ENCODE data around the gene ALG5.

ALG5 gene

GRCh38 chr13:36997716-36998427 is 1.3 kb downstream of the ALG5 start:
- no peak for DNase-seq (ENCODE audit: low read depth, low spot score)
- CTCF ChIA-PET: interaction anchor here (1.1 to 5.0 kb wide), 4 partner anchors 8 to 71 kb away, joined by 3 to 34 read pairs (median 25); no protein-coding TSS in a partner anchor
- TF ChIP-seq CTCF (IDR thresholded peaks at IDR 0.05; ENCODE audit: insufficient read depth, low read length, missing control alignments): no peak
- POLR2A ChIA-PET: no interaction called here
- H3K4me3 ChIP-seq (ENCODE audit: low read depth, low read length): peak overlapping the region; percentile 93

- CTCF ChIA-PET: interaction anchor here (1.7 to 6.1 kb wide), 3 partner anchors 12 to 710 kb away, joined by 7 to 72 read pairs (median 8); no protein-coding TSS in a partner anchor
- POLR2A ChIA-PET: no interaction called here
- DNase-seq (ENCODE audit: low read depth, low spot score): no peak
- TF ChIP-seq CTCF (IDR thresholded peaks at IDR 0.05; ENCODE audit: insufficient read depth, low read length, missing control alignments): no peak
- no peak overlapping the region for H3K4me3 ChIP-seq (ENCODE audit: low read depth, low read length)
Observed at GRCh38 chr13:36992362-36992761, 6.8 kb downstream of the ALG5 start.

GRCh38 chr13:36986462-36987240 is 12.5 kb downstream of the ALG5 start:
- no peak overlapping the region for H3K4me3 ChIP-seq (ENCODE audit: low read depth, low read length)
- POLR2A ChIA-PET: no interaction called here
- TF ChIP-seq CTCF (IDR thresholded peaks at IDR 0.05; ENCODE audit: insufficient read depth, low read length, missing control alignments): no peak
- CTCF ChIA-PET: interaction anchor here (1.3 to 1.6 kb wide), 4 partner anchors 9 to 128 kb away, joined by 4 to 8 read pairs (median 4); no protein-coding TSS in a partner anchor
- DNase-seq (ENCODE audit: low read depth, low spot score): no peak

- peak; percentile 23 for TF ChIP-seq CTCF (IDR thresholded peaks at IDR 0.05; ENCODE audit: insufficient read depth, low read length, missing control alignments)
- ChIA-PET POLR2A (no interaction called here), CTCF (interaction anchor here (0.7 to 10.5 kb wide), 39 partner anchors 8 to 1002 kb away, joined by 3 to 332 read pairs (median 4); partner anchors contain the start of genes ALG5, EXOSC8 and RFXAP)
- H3K4me3 ChIP-seq (ENCODE audit: low read depth, low read length): no peak overlapping the region
- no peak for DNase-seq (ENCODE audit: low read depth, low spot score)
Observed at GRCh38 chr13:36981156-36981743, 17.9 kb downstream of the ALG5 start.

GRCh38 chr13:36979361-36980050 is 19.6 kb downstream of the ALG5 start:
- no peak overlapping the region for H3K4me3 ChIP-seq (ENCODE audit: low read depth, low read length)
- no peak for DNase-seq (ENCODE audit: low read depth, low spot score)
- ChIA-PET CTCF (interaction anchor here (0.8 to 10.5 kb wide), 9 partner anchors 12 to 1000 kb away, joined by 3 to 332 read pairs (median 34); partner anchors contain the start of genes ALG5 and EXOSC8), POLR2A (interaction anchor here (0.9 kb wide), 1 partner anchor 20 kb away, joined by 3 read pairs; the partner anchor contains the start of gene ALG5)
- TF ChIP-seq CTCF (IDR thresholded peaks at IDR 0.05; ENCODE audit: insufficient read depth, low read length, missing control alignments): no peak
